ENCODE measurements around the gene TRPC6. TPM values are rescaled to one million over a fixed set of nuclear protein-coding genes. Genes with fewer than 3 reads are reported as not detected.

Gene TRPC6
- total and polyA plus RNA-seq, 9 of the 15 experiments (the other 6 are each of a cell fraction or from before 2014, with no cell fraction given) = not detected

DNA sequence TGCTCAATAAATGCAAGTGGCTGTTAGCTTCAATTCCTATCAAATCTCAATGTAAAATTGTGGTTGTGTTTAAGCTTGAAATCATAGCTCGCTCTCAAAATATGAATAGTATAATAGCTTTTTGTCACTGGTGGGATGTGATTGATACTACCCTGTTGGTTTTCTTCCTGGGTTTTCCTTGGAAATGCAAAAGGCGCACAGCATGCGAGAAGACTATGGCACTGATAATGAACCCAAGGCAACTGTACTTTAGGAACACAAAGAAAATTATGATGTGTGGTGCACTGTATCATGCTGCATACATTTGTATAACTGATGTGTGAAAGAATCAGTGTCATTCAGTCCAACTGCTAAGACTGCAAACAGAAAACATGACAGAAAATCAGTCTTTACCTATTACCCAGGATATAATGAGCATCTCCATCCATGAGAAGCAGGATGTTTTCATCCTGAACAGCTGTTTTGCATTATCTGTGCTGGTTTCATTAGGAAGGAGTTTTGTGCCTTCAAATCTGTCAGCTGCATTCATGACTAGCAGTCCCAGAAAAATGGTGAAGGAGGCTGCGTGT, 101.2 kb downstream of the TRPC6 start:
- Histone ChIP-seq H3K9me1 (ENCODE audit: control insufficient read depth, insufficient read depth, low read length) (no peaks in the 10 kb centered on the region), H3K4me1 (replicated peaks in 1 of 2; ENCODE audit: control insufficient read depth in 2 of 2, insufficient read depth in 2 of 2, low read length in 2 of 2) (no peaks in the 10 kb centered on the region), H2AFZ (ENCODE audit: low read depth, low read length) (no peak overlapping the region), H3K4me3 (no peak overlapping the region), H4K20me1 (replicated peaks; ENCODE audit: control insufficient read depth, insufficient read depth, low read length) (no peaks in the 10 kb centered on the region), H3K36me3 (ENCODE audit: control insufficient read depth, insufficient read depth, low read length) (no peaks in the 10 kb centered on the region), H3K79me2 (ENCODE audit: control insufficient read depth, insufficient read depth, low read length) (no peaks in the 10 kb centered on the region), H3K9me3 (replicated peaks; ENCODE audit: control insufficient read depth, insufficient read depth, low read depth, low read length) (no peaks in the 10 kb centered on the region), H3K27ac (ENCODE audit: extremely low read depth, low read depth, low read length) (no peak overlapping the region), H3K4me2 (ENCODE audit: insufficient read depth, low read length) (no peak overlapping the region), H3K27me3 (ENCODE audit: control insufficient read depth in 2 of 2, insufficient read depth in 2 of 2, low read length in 2 of 2) (no peaks in the 10 kb centered on the region), H3K9ac (ENCODE audit: insufficient read depth in 1 of 2, low read depth in 2 of 2, low read length in 2 of 2) (no peak overlapping the region)
- no peak for FAIRE-seq
- 0% methylated on average over 4 of the region's 4 CpGs for WGBS (ENCODE audit: insufficient coverage, low coverage, missing lambda C conversion rate)
- BruUV-seq (replicated peaks) = no TSS peak
- no peak for TF ChIP-seq POU5F1 (IDR thresholded peaks at IDR 0.05; ENCODE audit: borderline replicate concordance, low read depth, low read length, partially characterized antibody)
- TF ChIP-seq ZNF384 (IDR thresholded peaks at IDR 0.05; ENCODE audit: low read depth, low read length) = no peak
- no peak for TF ChIP-seq TFAM (CRISPR knock-in tag; conservative IDR thresholded peaks at IDR 0.05)
- no peak for TF ChIP-seq KLF6 (CRISPR knock-in tag; IDR thresholded peaks at IDR 0.05; ENCODE audit: borderline replicate concordance)
- ChIA-PET POLR2A (interaction anchor here (0.7 kb wide), 1 partner anchor 10 kb away, joined by 3 read pairs; no protein-coding TSS in a partner anchor), CTCF (ENCODE audit: low intra/inter-chr PET ratio) (no interaction called here)
- intact Hi-C loops (cut with micrococcal nuclease) = no loop called here
- ATAC-seq = no peak
- DNase-seq (ENCODE audit: extremely low read depth in 1 of 4, low spot score in 3 of 4) = no peak
- in situ Hi-C loops (cut with MboI) = no loop called here

DNA sequence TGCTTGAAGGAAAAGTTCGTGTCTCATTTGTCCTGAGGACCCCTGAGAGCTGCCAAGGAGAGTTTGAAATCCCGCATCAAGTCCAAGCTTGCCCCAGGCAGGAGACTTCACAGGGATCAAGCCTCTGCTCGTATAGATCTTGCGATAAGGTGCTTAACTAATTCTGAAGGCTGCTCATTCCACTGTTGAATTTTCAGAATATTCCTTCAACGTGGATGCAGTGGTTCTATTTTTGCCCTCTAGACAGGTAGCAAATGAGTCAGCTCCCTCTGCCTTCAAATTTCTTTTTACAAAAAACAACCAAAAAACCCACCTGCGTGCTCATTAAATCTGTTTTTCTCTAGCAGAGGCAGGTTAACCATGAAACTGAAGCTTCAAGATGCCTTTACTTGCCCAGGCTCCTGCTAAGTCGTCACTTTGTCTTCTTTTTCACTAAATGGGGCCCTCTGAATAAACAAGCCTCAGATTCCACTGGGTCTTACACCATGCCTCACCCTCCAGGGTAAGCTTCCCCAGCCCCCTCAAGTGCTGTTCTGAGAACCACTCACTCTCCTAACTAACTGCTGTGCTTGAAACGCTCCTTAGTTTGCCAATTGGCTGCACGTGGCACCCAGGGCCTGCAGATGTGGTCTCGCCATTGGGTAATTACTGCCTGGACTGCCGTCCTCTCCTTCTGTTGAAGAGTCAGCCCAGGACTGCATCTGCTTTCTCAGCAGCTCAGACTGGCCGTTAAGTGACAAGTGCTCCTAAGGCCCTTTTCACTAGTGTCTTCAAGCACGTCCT, 105.0 kb downstream of the TRPC6 start:
- Histone ChIP-seq H3K9me1 (ENCODE audit: control insufficient read depth, insufficient read depth, low read length) (no peaks in the 10 kb centered on the region), H3K36me3 (ENCODE audit: control insufficient read depth, insufficient read depth, low read length) (no peaks in the 10 kb centered on the region), H2AFZ (ENCODE audit: low read depth, low read length) (no peak overlapping the region), H3K4me3 (no peak overlapping the region), H3K4me2 (ENCODE audit: insufficient read depth, low read length) (no peak overlapping the region), H3K9me3 (replicated peaks; ENCODE audit: control insufficient read depth, insufficient read depth, low read depth, low read length) (no peaks in the 10 kb centered on the region), H3K9ac (ENCODE audit: insufficient read depth in 1 of 2, low read depth in 2 of 2, low read length in 2 of 2) (no peak overlapping the region), H3K4me1 (replicated peaks in 1 of 2; ENCODE audit: control insufficient read depth in 2 of 2, insufficient read depth in 2 of 2, low read length in 2 of 2) (no peaks in the 10 kb centered on the region), H3K27me3 (ENCODE audit: control insufficient read depth in 2 of 2, insufficient read depth in 2 of 2, low read length in 2 of 2) (no peaks in the 10 kb centered on the region), H4K20me1 (replicated peaks; ENCODE audit: control insufficient read depth, insufficient read depth, low read length) (no peaks in the 10 kb centered on the region), H3K79me2 (ENCODE audit: control insufficient read depth, insufficient read depth, low read length) (no peaks in the 10 kb centered on the region), H3K27ac (ENCODE audit: extremely low read depth, low read depth, low read length) (no peak overlapping the region)
- FAIRE-seq = no peak
- ChIA-PET CTCF (ENCODE audit: low intra/inter-chr PET ratio) (no interaction called here), POLR2A (no interaction called here)
- intact Hi-C loops (cut with micrococcal nuclease) = no loop called here
- no TSS peak for BruUV-seq (replicated peaks)
- no peak for DNase-seq (ENCODE audit: extremely low read depth in 1 of 4, low spot score in 3 of 4)
- no peak for ATAC-seq
- in situ Hi-C loops (cut with MboI) = no loop called here
- 0% methylated on average over 13 of the region's 13 CpGs for WGBS (ENCODE audit: insufficient coverage, low coverage, missing lambda C conversion rate)
- TF ChIP-seq, protein P1, sequence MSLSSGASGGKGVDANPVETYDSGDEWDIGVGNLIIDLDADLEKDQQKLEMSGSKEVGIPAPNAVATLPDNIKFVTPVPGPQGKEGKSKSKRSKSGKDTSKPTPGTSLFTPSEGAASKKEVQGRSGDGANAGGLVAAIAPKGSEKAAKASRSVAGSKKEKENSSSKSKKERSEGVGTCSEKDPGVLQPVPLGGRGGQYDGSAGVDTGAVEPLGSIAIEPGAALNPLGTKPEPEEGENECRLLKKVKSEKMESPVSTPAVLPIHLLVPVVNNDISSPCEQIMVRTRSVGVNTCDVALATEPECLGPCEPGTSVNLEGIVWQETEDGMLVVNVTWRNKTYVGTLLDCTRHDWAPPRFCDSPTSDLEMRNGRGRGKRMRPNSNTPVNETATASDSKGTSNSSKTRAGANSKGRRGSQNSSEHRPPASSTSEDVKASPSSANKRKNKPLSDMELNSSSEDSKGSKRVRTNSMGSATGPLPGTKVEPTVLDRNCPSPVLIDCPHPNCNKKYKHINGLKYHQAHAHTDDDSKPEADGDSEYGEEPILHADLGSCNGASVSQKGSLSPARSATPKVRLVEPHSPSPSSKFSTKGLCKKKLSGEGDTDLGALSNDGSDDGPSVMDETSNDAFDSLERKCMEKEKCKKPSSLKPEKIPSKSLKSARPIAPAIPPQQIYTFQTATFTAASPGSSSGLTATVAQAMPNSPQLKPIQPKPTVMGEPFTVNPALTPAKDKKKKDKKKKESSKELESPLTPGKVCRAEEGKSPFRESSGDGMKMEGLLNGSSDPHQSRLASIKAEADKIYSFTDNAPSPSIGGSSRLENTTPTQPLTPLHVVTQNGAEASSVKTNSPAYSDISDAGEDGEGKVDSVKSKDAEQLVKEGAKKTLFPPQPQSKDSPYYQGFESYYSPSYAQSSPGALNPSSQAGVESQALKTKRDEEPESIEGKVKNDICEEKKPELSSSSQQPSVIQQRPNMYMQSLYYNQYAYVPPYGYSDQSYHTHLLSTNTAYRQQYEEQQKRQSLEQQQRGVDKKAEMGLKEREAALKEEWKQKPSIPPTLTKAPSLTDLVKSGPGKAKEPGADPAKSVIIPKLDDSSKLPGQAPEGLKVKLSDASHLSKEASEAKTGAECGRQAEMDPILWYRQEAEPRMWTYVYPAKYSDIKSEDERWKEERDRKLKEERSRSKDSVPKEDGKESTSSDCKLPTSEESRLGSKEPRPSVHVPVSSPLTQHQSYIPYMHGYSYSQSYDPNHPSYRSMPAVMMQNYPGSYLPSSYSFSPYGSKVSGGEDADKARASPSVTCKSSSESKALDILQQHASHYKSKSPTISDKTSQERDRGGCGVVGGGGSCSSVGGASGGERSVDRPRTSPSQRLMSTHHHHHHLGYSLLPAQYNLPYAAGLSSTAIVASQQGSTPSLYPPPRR (CRISPR knock-in tag; IDR thresholded peaks at IDR 0.05; ENCODE audit: borderline replicate concordance) = no peak
- no peak for TF ChIP-seq LEF1 (IDR thresholded peaks at IDR 0.05)
- no peak for TF ChIP-seq SP2 (IDR thresholded peaks at IDR 0.05; ENCODE audit: extremely low read depth, low read depth, low read length, poor library complexity, severe bottlenecking)
- no peak for TF ChIP-seq ZNF589 (CRISPR knock-in tag; IDR thresholded peaks at IDR 0.05; ENCODE audit: low read depth)
- TF ChIP-seq MTA1 (IDR thresholded peaks at IDR 0.05; ENCODE audit: borderline replicate concordance) = no peak
- TF ChIP-seq SIN3B (IDR thresholded peaks at IDR 0.05; ENCODE audit: low read depth) = no peak
- TF ChIP-seq ZFPM2 (CRISPR knock-in tag; IDR thresholded peaks at IDR 0.05) = no peak

Measured in K562 (cell line).